Measurements from ENCODE around the gene ATG10.

GRCh38 chr5:82109013-82109412, 137.2 kb downstream of the ATG10 start:
- TF ChIP-seq CTCF (IDR thresholded peaks at IDR 0.05; ENCODE audit: poor library complexity, severe bottlenecking): no peak
- TF ChIP-seq TAF1 (IDR thresholded peaks at IDR 0.05; ENCODE audit: low read depth): no peak
- no peak for TF ChIP-seq REST (IDR thresholded peaks at IDR 0.05; ENCODE audit: borderline replicate concordance)
- TF ChIP-seq POLR2AphosphoS5 (IDR thresholded peaks at IDR 0.05): no peak
- TF ChIP-seq SMC3 (conservative IDR thresholded peaks at IDR 0.05; ENCODE audit: poor library complexity): no peak

Measured in neural cell (in vitro differentiated cells).